ENCODE measurements around the gene CITED2. TPM values are rescaled to one million over a fixed set of nuclear protein-coding genes. Genes with fewer than 3 reads are reported as not detected.

The CITED2 gene
- total RNA-seq, 1 experiment from 2014 or later, result 110 TPM

DNA sequence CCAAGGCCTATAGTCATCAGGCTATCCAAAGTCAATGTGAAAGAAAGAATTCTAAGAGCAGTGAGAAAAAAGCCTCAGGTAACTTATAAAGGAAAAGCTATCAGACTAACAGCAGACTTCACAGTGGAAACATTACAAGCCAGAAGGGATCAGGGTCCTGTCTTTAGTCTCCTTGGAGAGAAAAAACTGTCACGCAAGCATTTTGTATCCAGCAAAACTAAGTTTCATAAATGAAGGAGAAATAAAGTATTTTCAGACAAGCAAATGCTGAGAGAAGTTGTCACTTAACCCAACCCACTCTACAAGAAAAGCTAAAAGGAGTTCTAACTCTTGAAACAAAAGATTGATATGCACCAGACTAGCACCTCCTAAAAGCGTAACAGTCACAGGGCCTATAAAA lies 28.1 kb downstream of the CITED2 start:
- no peak overlapping the region for H3K9ac ChIP-seq (ENCODE audit: extremely low read depth, insufficient read length, low read length)
- no peak overlapping the region for H3T11ph ChIP-seq (ENCODE audit: low read length)
- no peaks in the 10 kb centered on the region for H4K20me1 ChIP-seq (ENCODE audit: control insufficient read depth, insufficient read depth, insufficient read length)
- TF ChIP-seq, protein P1, sequence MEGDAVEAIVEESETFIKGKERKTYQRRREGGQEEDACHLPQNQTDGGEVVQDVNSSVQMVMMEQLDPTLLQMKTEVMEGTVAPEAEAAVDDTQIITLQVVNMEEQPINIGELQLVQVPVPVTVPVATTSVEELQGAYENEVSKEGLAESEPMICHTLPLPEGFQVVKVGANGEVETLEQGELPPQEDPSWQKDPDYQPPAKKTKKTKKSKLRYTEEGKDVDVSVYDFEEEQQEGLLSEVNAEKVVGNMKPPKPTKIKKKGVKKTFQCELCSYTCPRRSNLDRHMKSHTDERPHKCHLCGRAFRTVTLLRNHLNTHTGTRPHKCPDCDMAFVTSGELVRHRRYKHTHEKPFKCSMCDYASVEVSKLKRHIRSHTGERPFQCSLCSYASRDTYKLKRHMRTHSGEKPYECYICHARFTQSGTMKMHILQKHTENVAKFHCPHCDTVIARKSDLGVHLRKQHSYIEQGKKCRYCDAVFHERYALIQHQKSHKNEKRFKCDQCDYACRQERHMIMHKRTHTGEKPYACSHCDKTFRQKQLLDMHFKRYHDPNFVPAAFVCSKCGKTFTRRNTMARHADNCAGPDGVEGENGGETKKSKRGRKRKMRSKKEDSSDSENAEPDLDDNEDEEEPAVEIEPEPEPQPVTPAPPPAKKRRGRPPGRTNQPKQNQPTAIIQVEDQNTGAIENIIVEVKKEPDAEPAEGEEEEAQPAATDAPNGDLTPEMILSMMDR (conservative IDR thresholded peaks at IDR 0.05), result no peak
- no peak overlapping the region for H4K5ac ChIP-seq (ENCODE audit: insufficient read length, low read depth, low read length)
- no peak overlapping the region for H3K14ac ChIP-seq (ENCODE audit: insufficient read depth, low read length)
- H3K79me2 ChIP-seq (ENCODE audit: insufficient read depth, low read length), result no peaks in the 10 kb centered on the region
- H3K4me1 ChIP-seq (ENCODE audit: insufficient read depth, low read length), result peaks cover 6% of the 10 kb centered on the region; the same call in 1 of the 2 replicates
- Mint-ChIP-seq H3K4me1 (peaks cover 32 to 34% of the 10 kb centered on the region in 2 experiments), H3K27ac (peak overlapping the region in 1 of 3 experiments; percentile 82; a peak in 1 of 7 replicates), H3K27me3 (ENCODE audit: low read depth) (no peaks in the 10 kb centered on the region), H3K4me3 (no peak overlapping the region), H3K36me3 (ENCODE audit: insufficient read depth in 1 of 3, low read depth in 3 of 3) (peaks cover 0 to 6% (median 0%) of the 10 kb centered on the region in 3 experiments; a peak in 3 of 7 replicates), H3K9me3 (no peaks in the 10 kb centered on the region)
- no peak overlapping the region for H2BK12ac ChIP-seq (ENCODE audit: insufficient read length, low read depth, low read length)
- no peak overlapping the region for H2AFZ ChIP-seq (ENCODE audit: low read length)
- no peaks in the 10 kb centered on the region for H3K9me3 ChIP-seq (ENCODE audit: control insufficient read depth, low read depth, low read length)
- H3K4me2 ChIP-seq (ENCODE audit: insufficient read depth, insufficient read length, low read length), result no peak overlapping the region
- no peak overlapping the region for H3K27ac ChIP-seq (ENCODE audit: insufficient read length, low read depth, low read length)
- H3K18ac ChIP-seq (ENCODE audit: insufficient read length, low read depth, low read length), result no peak overlapping the region
- H2BK15ac ChIP-seq (ENCODE audit: low read depth, low read length), result no peak overlapping the region
- H4K91ac ChIP-seq (ENCODE audit: insufficient read length, low read depth, low read length), result no peak overlapping the region
- H4K8ac ChIP-seq (replicated peaks; ENCODE audit: insufficient read length, low read depth, low read length), result no peak overlapping the region
- no CpG with 5 or more reads among the region's 2 CpGs for WGBS (ENCODE audit: extremely low coverage, insufficient read length, low lambda C conversion rate)
- H3K23ac ChIP-seq (ENCODE audit: insufficient read length, low read depth, low read length), result no peak overlapping the region
- H3K4ac ChIP-seq (ENCODE audit: low read depth, low read length), result no peak overlapping the region
- H3K79me1 ChIP-seq (ENCODE audit: insufficient read depth, low read depth, low read length, poor library complexity, severe bottlenecking), result no peaks in the 10 kb centered on the region
- no peak overlapping the region for H2BK20ac ChIP-seq (ENCODE audit: low read depth, low read length, poor library complexity, severe bottlenecking)
- H3K23me2 ChIP-seq (ENCODE audit: insufficient read length, low read depth, low read length, poor library complexity, severe bottlenecking), result no peaks in the 10 kb centered on the region
- DNase-seq, result no peak
- H3K27me3 ChIP-seq (ENCODE audit: insufficient read depth, low read length), result no peaks in the 10 kb centered on the region
- no peak overlapping the region for H3K56ac ChIP-seq (ENCODE audit: insufficient read length, low read depth, low read length)
- H2AK5ac ChIP-seq (ENCODE audit: insufficient read length, low read length), result no peak overlapping the region
- no peak overlapping the region for H2BK5ac ChIP-seq (ENCODE audit: insufficient read length, low read length)
- H2BK120ac ChIP-seq (ENCODE audit: low read depth, low read length, poor library complexity, severe bottlenecking), result no peak overlapping the region
